Subcutaneous abdominal adipose tissue (tissue), 5 donors: Measurements from ENCODE around the gene CNPY4.

ENCODE experiments used
- H3K27ac ChIP-seq: one replicate; pipeline ENCODE4 v1.7.0; 2013; ENCODE audit warnings: low read depth, mild to moderate bottlenecking, inconsistent platforms, low read length, moderate library complexity
- H3K27me3 ChIP-seq, 5 donors: one replicate each; pipeline ENCODE4 v1.7.0; 2013; ENCODE audit warnings: low read length in 5 of 5, inconsistent platforms in 1 of 5; ENCODE audit not compliant: control insufficient read depth in 5 of 5, insufficient read depth in 4 of 5
- H3K36me3 ChIP-seq, 5 donors: one replicate each; pipeline ENCODE4 v1.7.0; 2013; ENCODE audit warnings: low read length in 5 of 5; ENCODE audit not compliant: control insufficient read depth in 5 of 5, insufficient read depth in 5 of 5
- H3K4me1 ChIP-seq, 5 donors: one replicate each; pipeline ENCODE4 v1.7.0; 2013; ENCODE audit warnings: low read length in 5 of 5, mild to moderate bottlenecking in 3 of 5, moderate library complexity in 1 of 5; ENCODE audit not compliant: control insufficient read depth in 5 of 5, insufficient read depth in 5 of 5
- H3K4me3 ChIP-seq, 5 donors: one replicate each; pipeline ENCODE4 v1.7.0; 2013; ENCODE audit warnings: low read length in 5 of 5, low read depth in 1 of 5
- H3K9ac ChIP-seq, 5 donors: one replicate each; pipeline ENCODE4 v1.7.0; 2013; ENCODE audit warnings: low read length in 5 of 5, mild to moderate bottlenecking in 4 of 5, moderate library complexity in 3 of 5
- H3K9me3 ChIP-seq, 5 donors: one replicate each; pipeline ENCODE4 v1.7.0; 2013; ENCODE audit warnings: low read length in 5 of 5; ENCODE audit not compliant: control insufficient read depth in 5 of 5
- donor health status: healthy.
- donor health status: healthy.
- donor health status: healthy.
- donor health status: healthy.
- donor health status: healthy.

The CNPY4 gene

GRCh38 chr7:100173806-100174495 is 54.5 kb downstream of the CNPY4 start:
- no peaks in the 10 kb centered on the region for H3K36me3 ChIP-seq
- no peaks in the 10 kb centered on the region for H3K9me3 ChIP-seq
- H3K27me3 ChIP-seq, result peaks cover 0 to 21% (median 17%) of the 10 kb centered on the region in 5 donors
- H3K4me3 ChIP-seq, result no peak overlapping the region
- H3K4me1 ChIP-seq, result peaks cover 0 to 21% (median 12%) of the 10 kb centered on the region in 5 donors
- no peak overlapping the region for H3K9ac ChIP-seq
- H3K27ac ChIP-seq, result no peak overlapping the region

DNA sequence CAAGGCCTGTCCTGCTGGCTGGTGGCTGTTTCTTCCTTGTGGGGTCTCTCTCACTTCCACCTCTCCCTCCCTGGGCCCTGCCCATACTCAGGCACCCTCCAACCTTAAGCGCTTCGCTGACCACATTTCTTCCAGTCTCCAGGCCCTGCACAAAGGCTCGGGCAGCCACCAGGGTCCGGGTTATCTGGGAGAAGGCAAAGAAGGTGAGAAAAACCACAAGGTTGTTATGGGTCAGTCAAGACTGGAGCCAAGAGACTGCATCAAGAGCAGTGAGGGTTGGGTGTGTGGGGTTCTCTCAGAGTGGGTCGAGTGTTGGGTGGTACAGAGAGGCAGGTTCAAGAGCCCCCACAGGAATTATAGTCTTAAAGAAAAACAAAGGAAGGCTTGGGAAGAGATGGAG is 55.1 kb downstream of the CNPY4 start:
- peaks cover 0 to 21% (median 17%) of the 10 kb centered on the region in 5 donors for H3K27me3 ChIP-seq
- no peak overlapping the region for H3K9ac ChIP-seq
- H3K4me3 ChIP-seq, result no peak overlapping the region
- no peak overlapping the region for H3K27ac ChIP-seq
- H3K36me3 ChIP-seq, result no peaks in the 10 kb centered on the region
- no peaks in the 10 kb centered on the region for H3K9me3 ChIP-seq
- peaks cover 0 to 21% (median 12%) of the 10 kb centered on the region in 5 donors for H3K4me1 ChIP-seq
